Stimulated activated CD4-positive, alpha-beta T cell treated with anti-CD3 and anti-CD28 coated beads, Interleukin-2, amount 100 ng/mL, for 24 hours (primary cell): ENCODE results near the gene TRMT2B.
"Not testable (repeated sequence)": the region's sequence is repeated elsewhere in the genome, so short reads cannot be mapped to it uniquely, and the experiment has no call there.

Experiments
- DNase-seq, 2 donors: peaks; one replicate each; pipeline ENCODE4 v3.0.0-alpha.2; 2020

The TRMT2B gene

DNA sequence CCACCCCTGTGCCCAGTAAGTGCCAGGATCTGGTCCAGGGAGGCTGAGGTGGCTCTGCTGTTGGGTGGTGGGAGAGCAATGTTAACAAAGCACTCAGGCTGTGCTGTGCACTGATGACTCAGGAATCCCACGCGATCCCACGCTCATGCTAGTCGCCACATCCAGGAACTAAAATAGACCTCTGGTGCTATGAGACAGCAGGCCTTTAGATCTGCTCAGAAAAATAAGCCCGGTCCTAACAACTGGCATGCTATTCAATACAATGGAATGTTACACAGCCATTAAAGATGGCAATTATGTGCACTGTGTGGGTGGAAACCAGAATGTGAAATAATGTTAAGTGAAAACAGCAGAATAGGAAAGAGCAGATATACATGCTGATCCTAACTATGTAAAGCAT, 56.4 kb downstream of the TRMT2B start:
- DNase-seq = peak; percentile 16 to 26

DNA sequence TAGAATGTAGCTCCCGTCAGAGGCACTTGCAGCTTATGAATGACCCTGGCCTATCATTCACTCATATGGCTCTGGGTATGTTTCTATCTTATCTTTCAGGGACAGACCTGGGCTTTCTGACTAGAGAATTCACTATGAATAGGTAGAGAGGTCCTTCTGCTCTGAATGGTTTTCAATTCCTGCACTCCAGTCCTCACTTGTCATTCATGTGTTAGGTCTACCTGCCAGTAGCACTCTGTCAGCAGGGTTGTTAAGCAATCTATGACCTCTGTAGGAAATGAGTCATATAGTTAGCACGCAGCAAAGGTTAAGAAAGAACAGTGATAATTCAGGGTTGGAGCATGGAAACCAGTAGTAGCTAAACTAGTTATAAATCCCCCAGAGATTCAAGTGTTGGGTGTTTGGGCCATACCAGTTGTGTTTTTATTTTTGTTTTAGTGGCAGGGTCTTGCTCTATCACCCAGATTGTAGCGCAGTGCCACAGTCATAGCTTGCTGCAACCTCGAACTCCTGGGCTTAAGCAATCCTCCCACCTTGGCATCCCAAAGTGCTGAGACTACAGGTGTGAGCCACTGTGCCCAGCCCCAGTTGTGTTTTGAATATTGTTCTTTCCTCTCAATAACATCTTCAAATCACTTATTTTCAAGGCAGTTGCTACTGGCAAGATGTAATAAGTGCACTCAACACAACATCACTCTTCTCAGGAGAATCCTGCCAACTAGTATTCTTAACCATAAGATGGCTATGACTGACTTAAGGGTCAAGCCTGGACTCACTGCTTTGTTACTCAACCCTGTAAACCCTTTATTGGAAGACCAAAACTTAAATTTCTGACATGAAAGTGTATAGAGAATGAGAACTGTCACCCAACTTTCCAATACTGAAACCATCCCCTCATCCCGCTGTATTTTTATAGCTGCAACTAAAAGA, 57.3 kb downstream of the TRMT2B start:
- DNase-seq = peak in 1 of 2 donors; percentile 1

GRCh38 chrX:100990139-100990538, 61.8 kb downstream of the TRMT2B start:
- no peak for DNase-seq

- DNase-seq = no peak
Observed at GRCh38 chrX:100984818-100985217, 67.1 kb downstream of the TRMT2B start.

DNA sequence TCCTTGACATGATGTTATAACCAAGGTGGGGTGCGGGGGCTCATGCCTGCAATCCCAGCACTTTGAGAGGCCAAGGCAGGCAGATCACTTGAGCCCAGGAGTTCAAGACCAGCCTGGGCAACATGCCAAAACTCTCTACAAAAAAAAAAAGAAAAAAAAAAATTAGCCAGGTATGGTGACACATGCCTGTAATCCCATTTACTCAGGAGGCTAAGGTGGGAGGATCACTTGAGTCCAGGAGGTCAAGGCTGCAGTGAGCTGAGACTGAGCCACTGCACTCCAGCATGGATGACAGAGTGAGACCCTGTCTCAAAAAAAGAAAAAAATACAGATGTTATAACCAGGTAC, 70.4 kb downstream of the TRMT2B start:
- DNase-seq = not testable (repeated sequence)

- no peak for DNase-seq
Observed at GRCh38 chrX:100980608-100981497, 71.1 kb downstream of the TRMT2B start.

DNA sequence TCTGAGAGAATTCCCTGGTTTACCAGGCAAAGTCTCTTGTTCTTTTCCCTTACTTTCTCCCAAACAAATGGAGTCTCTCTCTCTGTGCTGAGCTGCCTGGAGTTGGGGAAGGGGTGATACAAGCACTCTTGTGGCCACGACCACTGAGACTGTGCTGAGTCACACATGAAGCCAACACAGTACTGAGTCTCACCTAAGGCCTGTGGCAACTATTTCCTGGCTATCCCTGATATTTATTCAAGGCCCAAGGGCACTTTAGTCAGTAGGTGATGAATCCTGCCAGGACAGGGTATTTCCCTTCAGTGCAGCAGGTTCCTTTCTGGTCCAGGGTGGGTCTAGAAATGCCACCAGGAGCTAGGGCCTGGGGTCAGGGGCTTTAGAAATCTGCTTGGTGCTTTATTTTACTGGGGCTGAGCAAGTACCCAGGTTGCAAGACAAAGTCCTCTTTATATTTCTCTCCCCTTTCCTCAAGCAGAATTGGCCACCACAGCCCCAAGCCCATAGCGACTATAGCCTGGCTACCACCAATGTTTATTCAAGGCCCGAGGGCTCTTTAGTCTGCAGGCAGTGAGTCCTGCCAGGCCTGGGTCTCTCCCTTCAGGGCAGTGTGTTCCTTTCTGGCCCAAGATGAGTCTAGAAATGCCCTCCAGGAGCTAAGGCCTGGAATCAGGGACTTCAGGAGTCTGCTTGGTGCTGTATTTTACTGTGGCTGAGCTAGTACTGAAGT, 71.9 kb downstream of the TRMT2B start:
- no peak for DNase-seq

- no peak for DNase-seq
Observed at GRCh38 chrX:100976211-100976610, 75.7 kb downstream of the TRMT2B start.

DNA sequence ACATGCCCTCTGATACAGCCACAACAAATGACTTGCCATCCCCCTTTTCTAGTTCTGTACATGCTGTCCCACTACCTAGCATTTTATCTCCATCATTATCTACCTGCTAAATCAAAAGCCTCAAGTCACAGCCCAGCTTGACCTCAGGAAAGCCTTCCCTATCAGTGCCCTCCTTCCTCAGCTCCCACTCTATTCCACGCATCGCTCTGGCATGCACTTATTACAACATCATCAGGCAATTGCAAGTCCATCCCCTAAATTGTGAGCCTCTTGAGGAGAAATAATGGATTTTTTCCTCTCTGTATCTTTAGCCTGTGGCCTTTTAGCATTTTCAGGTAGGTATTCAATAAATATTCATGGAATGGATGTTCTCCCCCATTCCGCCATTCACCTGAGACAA, 76.7 kb downstream of the TRMT2B start:
- no peak for DNase-seq

- no peak for DNase-seq
Observed at GRCh38 chrX:100973411-100973810, 78.5 kb downstream of the TRMT2B start.

DNA sequence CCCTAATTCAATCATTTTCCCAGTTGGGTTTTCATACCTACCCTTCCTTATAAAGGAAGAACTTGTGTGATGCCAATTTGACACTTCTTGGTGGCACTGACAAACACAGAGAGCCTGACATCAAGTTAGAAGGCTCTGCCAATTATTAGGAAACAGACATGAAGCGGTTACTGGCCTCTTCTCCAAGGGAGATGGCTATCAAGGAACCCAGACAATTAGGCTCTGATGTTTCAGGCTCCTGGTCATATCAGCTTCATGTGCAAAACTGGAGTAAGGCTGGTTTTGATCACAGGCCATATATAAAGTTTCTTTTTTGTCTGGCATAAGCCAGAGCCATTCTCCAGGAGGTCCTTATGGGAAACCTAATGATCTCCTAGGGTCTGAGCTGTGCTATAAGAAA, 82.0 kb downstream of the TRMT2B start:
- DNase-seq = no peak

GRCh38 chrX:100969408-100969807, 82.5 kb downstream of the TRMT2B start, which contains the start of gene ARL13A:
ARL13A (plus strand) TSS chrX:100969708; CDS start chrX:100973690, 3,982 bp downstream.
- DNase-seq = no peak

- no peak for DNase-seq
Observed at GRCh38 chrX:100964362-100964761, 87.5 kb downstream of the TRMT2B start.

DNA sequence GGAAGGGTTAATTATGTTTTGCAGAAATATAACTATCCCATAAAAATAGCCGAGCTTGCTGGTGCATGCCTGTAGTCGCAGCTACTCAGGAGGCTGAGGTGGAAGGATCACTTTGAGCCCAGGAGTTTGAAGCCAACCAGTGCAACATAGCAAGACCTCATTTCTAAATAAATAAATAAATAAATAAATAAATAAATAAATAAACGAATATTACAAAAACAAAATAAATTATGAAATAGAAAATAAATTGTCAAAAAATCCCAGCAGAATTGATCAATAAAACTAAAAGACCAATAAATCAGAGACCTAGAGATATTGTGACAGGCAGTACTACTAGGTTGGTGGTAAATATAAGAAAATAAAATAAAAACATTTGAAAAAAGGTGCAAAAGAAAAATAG, 89.1 kb downstream of the TRMT2B start:
- no peak for DNase-seq
